Stimulated activated CD4-positive, alpha-beta T cell treated with anti-CD3 and anti-CD28 coated beads, Interleukin-4, amount 100 ng/mL, for 4 hours (primary cell): ENCODE measurements around the gene DBN1.
"Not testable (repeated sequence)": the region's sequence is repeated elsewhere in the genome, so short reads cannot be mapped to it uniquely, and the experiment has no call there.

Experiments
- DNase-seq, 2 experiments: peaks; one replicate each; pipeline ENCODE4 v3.0.0-alpha.2; 2020

DBN1 gene

GRCh38 chr5:177427919-177428573 is 45.4 kb downstream of the DBN1 start:
- DNase-seq: no peak

- no peak for DNase-seq
These were observed 46.1 kb downstream of the DBN1 start for GRCh38 chr5:177427211-177427822.

- peak; percentile 67 to 70 for DNase-seq
These were observed 46.7 kb downstream of the DBN1 start, which contains the start of gene GRK6 for GRCh38 chr5:177426566-177427210. TSS of gene GRK6 (plus strand) at chr5:177426676. CDS start at chr5:177426846, 170 bp downstream.

GRCh38 chr5:177425801-177426565 is 47.5 kb downstream of the DBN1 start:
- DNase-seq: peak; percentile 97 to 100

- no peak for DNase-seq
These were observed 48.1 kb downstream of the DBN1 start for GRCh38 chr5:177425196-177425800.

GRCh38 chr5:177423671-177424070 is 49.8 kb downstream of the DBN1 start:
- DNase-seq: no peak

- no peak for DNase-seq
These were observed 52.2 kb downstream of the DBN1 start for GRCh38 chr5:177421062-177421798.

- DNase-seq: not testable (repeated sequence)
These were observed 53.0 kb downstream of the DBN1 start for GRCh38 chr5:177420472-177420871.

- DNase-seq: no peak
These were observed 54.4 kb downstream of the DBN1 start for GRCh38 chr5:177419046-177419445.

GRCh38 chr5:177417081-177417480 is 56.4 kb downstream of the DBN1 start:
- DNase-seq: not testable (repeated sequence)

- no peak for DNase-seq
These were observed 59.0 kb downstream of the DBN1 start for GRCh38 chr5:177414481-177414880.

GRCh38 chr5:177412603-177413233 is 60.7 kb downstream of the DBN1 start:
- DNase-seq: no peak

GRCh38 chr5:177410575-177410974 is 62.9 kb downstream of the DBN1 start:
- no peak for DNase-seq

- no peak for DNase-seq
These were observed 64.2 kb downstream of the DBN1 start, which contains the start of gene F12 for GRCh38 chr5:177409043-177409801. TSS of gene F12 (minus strand) at chr5:177409564. CDS start at chr5:177409527, 37 bp downstream.
